GM12801 (cell line): ENCODE results near the gene RANBP3.

ENCODE experiments used
- CTCF ChIP-seq: IDR thresholded peaks from one replicate; pipeline ENCODE4 v1.5.1; 2011; ENCODE audit warnings: control low read depth; ENCODE audit not compliant: insufficient read length; ENCODE audit errors: extremely low read depth

Gene RANBP3

GRCh38 chr19:5936292-5936592, 41.7 kb downstream of the RANBP3 start:
- TF ChIP-seq CTCF: no peak

GRCh38 chr19:5935473-5936291, 42.3 kb downstream of the RANBP3 start:
- no peak for TF ChIP-seq CTCF

GRCh38 chr19:5934774-5935472, 43.0 kb downstream of the RANBP3 start:
- TF ChIP-seq CTCF: no peak

- no peak for TF ChIP-seq CTCF
Observed at GRCh38 chr19:5934069-5934401, 43.9 kb downstream of the RANBP3 start.

- TF ChIP-seq CTCF: no peak
Observed at GRCh38 chr19:5933391-5934068, 44.4 kb downstream of the RANBP3 start.

- no peak for TF ChIP-seq CTCF
Observed at GRCh38 chr19:5932609-5933262, 45.2 kb downstream of the RANBP3 start.

GRCh38 chr19:5932146-5932545, 45.8 kb downstream of the RANBP3 start:
- no peak for TF ChIP-seq CTCF
